HG03064 (cell line): Measurements from ENCODE around the gene IGF2BP2.
"Not testable (repeated sequence)": the region's sequence is repeated elsewhere in the genome, so short reads cannot be mapped to it uniquely, and the experiment has no call there.

Experiments used
- ATAC-seq: cut with Tn5 transposase; IDR thresholded peaks from one replicate; pipeline ENCODE4 v1.9.1; 2021; ENCODE audit warnings: low read depth; ENCODE audit not compliant: unreplicated experiment

Gene IGF2BP2

GRCh38 chr3:185838417-185838989, 13.7 kb upstream of the IGF2BP2 start:
- not testable (repeated sequence) for ATAC-seq

DNA sequence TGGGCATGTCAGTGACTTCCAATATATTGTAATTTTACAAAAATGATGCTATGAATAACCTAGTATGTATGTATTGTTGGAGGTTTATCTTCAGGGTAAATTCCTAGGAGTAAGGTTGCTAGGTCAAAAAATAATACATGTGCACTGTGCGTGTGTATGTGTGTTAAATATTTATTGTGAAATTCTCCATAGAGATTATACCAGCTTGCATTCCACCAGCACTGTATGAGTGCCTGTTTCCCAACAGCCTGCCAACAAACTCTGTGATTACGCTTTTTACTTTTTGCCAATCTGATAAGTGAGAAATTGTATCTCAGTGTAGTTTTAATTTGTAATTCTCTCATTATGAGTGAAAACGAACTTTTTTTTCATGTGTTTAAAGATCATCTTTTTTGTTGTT, 12.6 kb upstream of the IGF2BP2 start:
- no peak for ATAC-seq

- ATAC-seq: no peak
These were observed 7.1 kb upstream of the IGF2BP2 start for GRCh38 chr3:185831990-185832389.

DNA sequence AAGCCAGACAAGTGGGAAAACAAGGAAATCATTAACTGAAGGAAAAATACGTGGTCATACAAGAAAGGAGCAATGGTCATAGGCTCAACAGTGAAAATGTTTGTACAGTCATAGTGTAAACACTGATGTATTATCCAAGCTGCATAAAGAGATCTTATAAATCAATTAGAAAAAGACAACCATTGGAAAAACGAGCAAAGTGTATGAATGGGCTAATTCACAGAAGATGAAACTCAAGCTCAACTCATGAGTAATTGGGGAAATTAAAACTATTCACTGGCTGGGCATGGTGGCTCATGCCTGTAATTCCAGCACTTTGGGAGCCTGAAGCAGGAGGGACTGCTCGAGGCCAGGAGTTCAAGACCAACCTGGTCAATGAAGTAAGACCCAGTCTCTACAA, 6.4 kb upstream of the IGF2BP2 start:
- no peak for ATAC-seq

DNA sequence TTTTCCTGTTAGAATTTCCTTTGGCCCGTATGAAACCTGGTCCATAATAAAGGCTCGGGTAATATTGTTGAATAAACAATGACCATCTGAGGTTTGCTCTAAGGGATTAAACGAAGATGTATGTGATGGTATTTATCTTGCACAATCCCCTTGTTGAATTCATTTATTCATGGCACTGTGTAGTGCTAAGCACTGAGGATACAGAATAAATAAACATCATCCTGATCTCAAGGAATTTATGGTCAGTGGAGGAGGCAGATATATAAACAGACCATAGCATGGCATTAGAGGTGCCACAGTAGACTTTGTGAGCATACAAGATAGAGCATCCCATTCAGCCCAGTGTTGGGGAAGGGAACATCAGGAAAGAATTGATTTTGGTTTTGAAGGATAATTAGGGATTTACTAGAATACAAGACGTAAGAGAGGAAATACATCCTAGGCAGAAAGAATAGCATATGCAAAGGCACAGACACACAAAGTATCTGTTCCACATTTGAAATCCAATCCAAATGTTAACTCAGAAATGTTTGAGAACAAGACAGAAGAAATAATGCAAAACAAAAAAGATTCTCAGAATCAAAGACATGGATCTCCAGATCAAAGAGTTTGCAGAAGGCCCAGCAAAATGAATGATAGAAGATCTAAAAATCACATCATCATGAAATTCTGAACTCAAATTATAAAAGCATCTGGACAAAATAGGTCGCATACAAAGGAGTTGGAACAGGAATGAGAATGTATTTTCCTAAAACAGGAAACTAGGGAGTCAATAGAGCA, 5.4 kb upstream of the IGF2BP2 start:
- ATAC-seq: no peak

DNA sequence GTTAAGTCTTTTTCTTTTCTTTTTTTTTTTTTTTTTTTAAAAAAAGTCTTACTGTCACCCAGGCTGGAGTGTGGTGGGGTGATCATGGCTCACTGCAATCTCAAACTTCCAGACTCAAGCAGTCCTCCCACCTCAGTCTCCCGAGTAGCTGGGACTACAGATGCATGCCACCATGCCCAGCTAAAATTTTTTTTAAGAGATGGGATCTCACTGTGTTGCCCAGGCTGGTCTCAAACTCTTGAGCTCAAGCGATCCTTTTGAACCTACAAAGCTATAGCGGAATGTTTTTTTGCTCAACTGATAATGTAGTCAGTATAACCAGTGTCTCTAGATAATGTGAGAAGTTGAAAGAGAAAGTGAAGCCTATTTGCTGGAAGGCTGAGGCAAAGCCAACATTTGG, 3.9 kb upstream of the IGF2BP2 start:
- no peak for ATAC-seq

DNA sequence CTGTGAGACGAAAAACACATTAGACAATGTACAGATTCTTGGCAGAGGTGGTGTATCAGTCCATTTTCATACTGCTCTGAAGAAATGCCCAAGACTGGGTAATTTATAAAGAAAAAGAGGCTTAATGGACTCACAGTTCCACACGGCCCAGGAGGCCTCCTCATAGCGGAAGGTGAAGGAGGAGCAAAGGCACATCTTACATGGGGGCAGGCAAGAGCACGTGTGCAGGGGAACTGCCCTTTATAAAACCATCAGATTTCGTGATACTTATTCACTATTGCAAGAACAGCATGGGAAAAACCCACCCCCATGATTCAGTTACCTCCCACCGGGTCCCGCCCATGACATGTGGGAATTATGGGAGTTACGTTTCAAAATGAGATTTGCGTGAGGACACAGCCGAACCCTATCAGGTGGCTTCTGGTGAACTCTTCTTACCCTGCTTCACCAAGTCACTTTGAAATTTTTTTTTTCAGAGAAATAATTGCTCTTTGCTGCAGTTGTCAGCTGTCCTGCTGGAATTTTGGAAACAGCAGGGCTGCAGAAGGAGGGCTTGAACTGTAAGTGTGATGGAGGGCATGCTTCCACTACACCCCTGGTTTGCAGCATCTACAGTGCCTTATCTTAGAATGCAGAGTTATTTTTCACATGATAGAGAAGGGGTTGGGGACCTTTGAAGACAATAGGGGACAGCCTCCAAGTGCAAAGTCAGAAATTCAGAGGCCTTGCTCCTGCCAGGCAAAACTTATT, 2.9 kb upstream of the IGF2BP2 start:
- ATAC-seq: no peak

DNA sequence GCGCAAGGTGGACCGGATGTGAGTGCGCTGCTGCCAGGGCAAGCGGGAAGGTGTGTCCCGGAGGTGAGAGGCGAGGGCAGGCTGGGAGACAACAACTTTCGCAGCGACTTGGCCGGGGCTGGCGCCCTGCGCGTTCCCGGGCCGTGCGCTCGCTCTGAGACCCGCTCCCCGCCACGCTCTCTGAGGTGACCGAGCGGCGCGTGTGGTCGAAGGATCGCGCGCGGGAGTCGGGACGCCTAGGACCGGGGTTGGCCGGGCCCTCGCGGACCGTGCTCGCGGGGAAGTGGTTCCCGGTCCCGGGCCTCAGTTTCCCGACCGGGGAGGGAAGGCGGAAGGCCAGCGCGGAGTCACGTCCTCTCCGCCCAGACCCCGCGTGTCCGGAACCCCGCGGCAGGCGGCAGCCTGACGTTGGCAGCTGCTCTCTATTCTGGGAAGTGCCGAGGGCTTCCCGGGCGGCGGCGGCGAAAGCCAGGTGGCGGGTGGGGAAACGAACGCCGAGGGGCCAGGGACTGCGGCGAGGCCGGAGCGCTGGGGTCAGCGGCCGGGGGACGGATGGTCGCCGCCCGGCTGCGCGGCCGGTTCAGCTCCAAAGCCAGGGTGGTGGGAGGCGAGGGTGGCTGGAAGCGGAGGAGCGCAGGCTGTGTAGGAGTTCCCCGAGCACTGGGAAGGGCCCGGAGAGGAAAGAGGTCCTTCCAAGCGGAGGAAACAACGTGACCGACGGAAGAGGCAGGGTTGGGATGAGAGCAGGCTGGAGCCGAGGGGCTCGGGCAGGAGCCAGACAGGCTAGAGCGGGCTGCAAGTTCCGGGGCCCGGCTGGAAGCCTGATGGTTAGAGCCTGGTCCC, 1.0 kb upstream of the IGF2BP2 start:
- ATAC-seq: no peak

- ATAC-seq: no peak
These were observed 514 bp downstream of the IGF2BP2 start for GRCh38 chr3:185824051-185825005.

DNA sequence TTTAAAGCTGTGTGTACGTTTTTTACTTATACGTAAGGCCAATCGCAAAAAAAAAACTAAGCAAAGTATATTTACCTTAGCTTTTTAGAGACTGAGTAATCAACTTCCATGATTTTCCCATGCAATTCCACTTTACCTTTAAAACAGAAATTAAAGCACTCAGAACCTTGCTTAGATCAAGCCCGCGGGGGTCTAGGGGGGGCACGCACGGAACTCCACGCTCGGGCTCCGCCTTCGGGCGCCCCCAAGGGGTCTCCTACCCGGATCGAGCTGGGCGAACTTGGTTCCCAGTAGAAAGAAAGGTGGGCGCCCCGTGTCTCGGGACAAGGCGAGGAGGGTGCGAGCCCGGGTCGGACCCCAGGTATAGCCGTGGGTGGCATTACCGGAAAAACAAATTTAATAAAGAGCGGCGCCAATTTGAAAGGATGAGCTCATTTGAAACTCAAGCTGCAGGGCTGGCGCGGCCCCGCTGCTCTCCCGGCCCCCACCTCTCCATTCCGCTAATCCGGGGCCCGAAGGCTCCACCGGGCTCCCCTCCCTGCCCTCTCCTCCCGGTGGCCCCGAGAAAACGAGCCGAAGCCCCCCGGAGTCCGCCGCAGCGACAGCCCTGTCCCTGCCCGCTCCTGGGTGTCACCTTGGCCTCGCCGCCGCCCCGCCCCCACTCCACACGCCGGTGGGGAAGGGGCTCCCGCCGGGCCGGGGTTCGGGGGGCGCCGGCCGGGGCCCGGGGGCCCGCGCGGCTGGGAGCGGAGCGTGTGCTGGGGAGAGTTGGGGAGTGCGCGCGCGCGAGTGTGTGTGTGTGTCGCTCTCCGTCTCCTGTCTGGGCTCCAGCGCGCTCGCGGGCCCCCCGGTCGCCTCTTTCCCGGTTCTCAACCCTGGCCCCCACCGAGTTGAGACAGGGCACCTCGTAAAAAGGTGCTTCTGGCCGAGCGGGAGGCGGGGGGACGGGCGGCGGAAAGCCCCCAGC, 1.5 kb downstream of the IGF2BP2 start:
- ATAC-seq: no peak

GRCh38 chr3:185822221-185823000, 2.4 kb downstream of the IGF2BP2 start:
- no peak for ATAC-seq

DNA sequence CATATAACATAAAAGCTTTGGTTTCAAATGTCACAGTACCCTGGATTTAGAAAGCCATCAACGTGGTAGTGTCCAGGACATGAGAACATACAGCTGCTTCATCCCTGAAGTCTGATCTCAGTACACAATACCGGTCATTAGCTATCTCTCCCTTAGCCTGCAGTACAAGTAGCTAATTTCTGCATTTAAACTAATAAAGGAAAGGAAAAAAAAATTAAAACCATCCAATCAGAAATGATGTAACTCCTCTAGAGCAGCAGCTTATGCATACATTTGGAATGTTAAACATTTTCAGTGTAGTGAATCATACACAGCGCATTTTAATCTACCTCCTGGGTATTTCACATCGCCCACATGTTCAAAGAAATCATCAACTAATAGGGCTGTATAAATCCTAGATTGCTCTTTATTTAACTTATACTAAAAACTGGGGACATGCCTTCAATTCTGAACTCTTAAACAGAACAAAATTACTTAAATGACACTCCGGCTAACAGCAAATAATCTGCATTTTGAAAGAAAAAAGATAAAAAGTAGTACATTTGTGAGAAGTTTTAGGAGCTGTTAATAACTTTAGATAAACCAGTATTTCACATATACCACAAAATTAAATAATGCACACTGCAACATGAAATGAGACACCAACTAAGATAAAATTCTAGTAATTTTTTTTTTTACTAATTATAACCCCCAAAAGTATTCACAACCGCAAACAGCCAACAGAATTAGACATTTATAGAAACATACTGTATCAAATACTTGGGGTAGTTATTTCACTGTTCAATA, 3.7 kb downstream of the IGF2BP2 start:
- ATAC-seq: no peak

DNA sequence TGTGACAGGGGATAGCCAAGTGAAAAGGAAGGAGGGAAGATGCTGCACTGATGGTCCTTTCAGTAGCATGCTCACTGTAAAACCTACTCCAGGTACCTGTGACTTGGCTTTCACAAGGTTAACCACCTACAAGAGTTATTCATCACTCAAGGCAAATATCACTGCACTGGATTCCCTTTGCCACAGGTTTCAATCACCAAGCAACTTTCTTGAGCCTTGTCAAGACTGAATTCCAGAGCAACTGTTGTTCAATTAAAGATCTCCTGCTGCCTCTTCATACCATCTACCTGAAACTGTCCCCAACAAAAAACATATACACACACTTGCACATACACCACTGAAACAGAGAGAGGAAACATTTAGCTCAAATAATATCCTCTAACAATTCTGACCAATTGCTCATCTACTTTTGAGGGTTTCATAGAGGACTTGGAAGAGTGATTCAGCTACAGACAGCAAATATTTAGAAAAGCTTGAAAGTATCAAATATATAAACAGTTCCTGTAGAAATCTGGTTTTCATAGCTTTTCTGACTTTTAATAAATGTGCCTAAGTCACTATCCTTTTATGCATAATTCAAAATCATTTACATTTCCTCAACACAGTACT, 6.5 kb downstream of the IGF2BP2 start:
- no peak for ATAC-seq

DNA sequence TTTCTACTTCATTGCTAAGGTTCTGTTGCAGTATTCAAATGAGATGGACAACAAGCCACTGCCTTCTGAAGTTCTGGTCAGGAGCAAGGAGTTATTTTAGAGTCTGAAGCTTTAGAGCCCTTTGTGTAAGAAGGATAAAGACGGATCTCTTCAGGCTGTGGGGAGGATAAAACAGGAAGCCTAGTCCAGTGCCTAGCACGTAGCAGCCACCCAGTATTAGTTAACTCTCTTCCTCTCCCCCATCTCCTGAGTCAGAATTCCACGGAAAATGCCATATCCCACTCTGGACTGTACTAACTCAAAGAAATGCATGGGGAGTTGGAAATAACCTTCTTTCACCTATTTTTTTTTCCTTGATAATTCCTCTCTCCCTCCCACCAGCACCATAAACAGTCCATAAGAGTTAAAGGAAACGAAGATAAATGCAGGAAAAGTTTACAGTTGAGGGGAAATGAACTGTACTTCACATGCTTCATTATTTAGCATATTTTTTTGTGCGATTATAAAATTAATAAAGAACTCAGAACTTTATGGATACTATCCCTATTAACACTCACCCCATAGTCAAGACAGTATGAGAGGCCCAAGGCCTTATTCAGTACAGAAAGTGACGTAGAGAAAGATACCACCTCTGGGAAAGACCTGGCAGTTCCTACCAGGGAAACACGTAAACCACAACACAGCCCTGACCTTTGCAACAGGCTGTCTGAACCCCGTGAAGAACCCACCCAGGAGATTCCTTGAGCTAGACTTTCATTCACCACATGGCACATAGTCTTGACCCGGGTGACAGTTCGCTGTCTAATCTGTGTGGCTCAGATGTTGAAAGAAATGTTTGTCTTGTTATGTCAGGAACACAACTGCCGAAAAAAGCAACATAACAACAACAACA, 9.2 kb downstream of the IGF2BP2 start:
- ATAC-seq: no peak

DNA sequence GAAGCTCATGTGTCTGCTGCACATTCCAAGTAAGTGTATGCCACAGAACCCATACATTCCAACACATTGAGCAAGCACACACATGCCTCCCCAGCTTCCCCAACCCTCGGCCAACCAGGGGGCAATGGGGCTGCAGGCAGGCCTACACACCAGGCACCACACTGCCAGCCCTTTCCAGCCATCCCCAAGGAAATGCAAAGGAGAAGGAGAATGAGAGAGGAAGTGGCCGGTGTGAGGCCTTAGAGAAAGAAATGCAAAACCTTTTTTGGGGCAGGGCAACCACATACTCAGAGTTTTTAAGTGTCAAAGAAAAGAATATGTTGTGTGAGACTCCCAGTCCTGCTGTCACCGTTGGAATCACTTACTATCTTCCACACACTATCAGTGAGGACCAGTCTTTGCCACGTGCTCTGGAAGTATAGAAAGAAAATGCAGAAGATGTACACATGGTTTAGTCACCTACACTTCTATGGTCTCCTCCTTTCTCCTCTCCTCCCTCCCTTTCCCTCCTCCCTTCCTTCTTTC, 11.1 kb downstream of the IGF2BP2 start:
- ATAC-seq: no peak
